Liver (tissue), 2 donors: ENCODE measurements around the gene KRT14.

Source experiments
- FOXA1 ChIP-seq: IDR thresholded peaks from 2 replicates; pipeline ENCODE4 v1.6.1; 2016; ENCODE audit warnings: antibody characterized with exemption
- TF ChIP-seq, protein P1 (sequence below): fragments of 150-350 bp; IDR thresholded peaks from 2 replicates; pipeline ENCODE4 v1.5.1; 2017; ENCODE audit warnings: improper control_type of control experiment, low read depth, low read length; ENCODE audit not compliant: missing input control
- donor health status: healthy.

DNA sequence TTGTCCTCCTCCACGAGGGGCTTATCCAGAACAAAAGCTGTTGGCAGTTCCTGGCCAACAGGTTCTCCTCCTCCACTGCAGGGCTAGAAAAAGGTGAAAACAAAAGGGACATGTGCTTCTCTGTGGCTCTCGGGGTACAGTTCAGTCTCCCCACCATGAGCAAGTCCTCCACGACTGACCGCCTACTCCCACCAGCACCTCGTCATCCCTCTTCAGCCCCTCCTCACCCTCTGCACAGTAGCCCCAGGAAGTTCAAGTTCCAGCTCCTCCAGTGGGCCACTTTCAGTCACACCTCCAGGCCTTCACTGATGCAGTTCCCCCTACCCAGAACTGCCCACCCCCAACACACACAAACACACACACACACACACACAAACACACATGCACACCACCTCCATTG lies 34.2 kb downstream of the KRT14 start:
- TF ChIP-seq, protein P1, sequence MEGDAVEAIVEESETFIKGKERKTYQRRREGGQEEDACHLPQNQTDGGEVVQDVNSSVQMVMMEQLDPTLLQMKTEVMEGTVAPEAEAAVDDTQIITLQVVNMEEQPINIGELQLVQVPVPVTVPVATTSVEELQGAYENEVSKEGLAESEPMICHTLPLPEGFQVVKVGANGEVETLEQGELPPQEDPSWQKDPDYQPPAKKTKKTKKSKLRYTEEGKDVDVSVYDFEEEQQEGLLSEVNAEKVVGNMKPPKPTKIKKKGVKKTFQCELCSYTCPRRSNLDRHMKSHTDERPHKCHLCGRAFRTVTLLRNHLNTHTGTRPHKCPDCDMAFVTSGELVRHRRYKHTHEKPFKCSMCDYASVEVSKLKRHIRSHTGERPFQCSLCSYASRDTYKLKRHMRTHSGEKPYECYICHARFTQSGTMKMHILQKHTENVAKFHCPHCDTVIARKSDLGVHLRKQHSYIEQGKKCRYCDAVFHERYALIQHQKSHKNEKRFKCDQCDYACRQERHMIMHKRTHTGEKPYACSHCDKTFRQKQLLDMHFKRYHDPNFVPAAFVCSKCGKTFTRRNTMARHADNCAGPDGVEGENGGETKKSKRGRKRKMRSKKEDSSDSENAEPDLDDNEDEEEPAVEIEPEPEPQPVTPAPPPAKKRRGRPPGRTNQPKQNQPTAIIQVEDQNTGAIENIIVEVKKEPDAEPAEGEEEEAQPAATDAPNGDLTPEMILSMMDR = no peak
- TF ChIP-seq FOXA1 = no peak
